B cell (primary cell): ENCODE data around the gene LAMP5.

Experiments used
- EZH2 ChIP-seq: IDR thresholded peaks from 2 replicates; pipeline ENCODE4 v1.6.1; 2012; ENCODE audit warnings: borderline replicate concordance, low read depth, mild to moderate bottlenecking, moderate library complexity, low read length; ENCODE audit not compliant: insufficient read depth, poor library complexity, severe bottlenecking
- TF ChIP-seq, protein P1 (sequence below): fragments of 200-600 bp; IDR thresholded peaks from one replicate; pipeline ENCODE4 v1.8.0; 2022; ENCODE audit warnings: antibody characterized with exemption, mild to moderate bottlenecking

DNA sequence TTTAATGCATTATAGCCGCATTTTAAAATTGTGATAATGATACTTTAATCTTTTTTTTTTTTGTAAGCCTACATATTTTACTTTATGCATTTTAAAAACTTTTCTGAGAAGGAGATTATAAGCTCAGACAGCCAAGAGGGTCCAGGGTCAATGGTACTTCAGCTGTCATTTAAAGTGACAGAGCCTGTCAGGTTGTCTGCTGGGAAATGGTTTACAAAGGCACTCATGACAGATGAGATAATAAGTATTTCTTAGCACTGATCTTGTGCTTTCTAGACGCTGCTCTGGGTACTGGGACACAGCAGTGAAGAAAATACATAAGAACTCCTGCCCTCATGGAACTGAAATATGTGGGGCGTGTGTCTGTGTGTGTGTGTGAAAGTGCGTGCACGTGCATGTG lies 19.6 kb downstream of the LAMP5 start:
- TF ChIP-seq, protein P1, sequence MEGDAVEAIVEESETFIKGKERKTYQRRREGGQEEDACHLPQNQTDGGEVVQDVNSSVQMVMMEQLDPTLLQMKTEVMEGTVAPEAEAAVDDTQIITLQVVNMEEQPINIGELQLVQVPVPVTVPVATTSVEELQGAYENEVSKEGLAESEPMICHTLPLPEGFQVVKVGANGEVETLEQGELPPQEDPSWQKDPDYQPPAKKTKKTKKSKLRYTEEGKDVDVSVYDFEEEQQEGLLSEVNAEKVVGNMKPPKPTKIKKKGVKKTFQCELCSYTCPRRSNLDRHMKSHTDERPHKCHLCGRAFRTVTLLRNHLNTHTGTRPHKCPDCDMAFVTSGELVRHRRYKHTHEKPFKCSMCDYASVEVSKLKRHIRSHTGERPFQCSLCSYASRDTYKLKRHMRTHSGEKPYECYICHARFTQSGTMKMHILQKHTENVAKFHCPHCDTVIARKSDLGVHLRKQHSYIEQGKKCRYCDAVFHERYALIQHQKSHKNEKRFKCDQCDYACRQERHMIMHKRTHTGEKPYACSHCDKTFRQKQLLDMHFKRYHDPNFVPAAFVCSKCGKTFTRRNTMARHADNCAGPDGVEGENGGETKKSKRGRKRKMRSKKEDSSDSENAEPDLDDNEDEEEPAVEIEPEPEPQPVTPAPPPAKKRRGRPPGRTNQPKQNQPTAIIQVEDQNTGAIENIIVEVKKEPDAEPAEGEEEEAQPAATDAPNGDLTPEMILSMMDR = no peak
- no peak for TF ChIP-seq EZH2
